NCI-H1930 (cell line): Measurements from ENCODE around the gene CA14.
"Not testable (repeated sequence)": the region's sequence is repeated elsewhere in the genome, so short reads cannot be mapped to it uniquely, and the experiment has no call there.

Experiments
- DNase-seq, 2 experiments: peaks; one replicate each; lab custom pipeline; 2025; lab: John Stamatoyannopoulos, UW

CA14 gene

GRCh38 chr1:150280138-150280707, 22.6 kb downstream of the CA14 start:
- no peak for DNase-seq

- DNase-seq, result peak; percentile 29 to 56
These were observed 23.7 kb downstream of the CA14 start for GRCh38 chr1:150281221-150281757.

GRCh38 chr1:150281758-150282557, 24.4 kb downstream of the CA14 start, which contains the start of gene CIART:
CIART (plus strand) TSS chr1:150282554; CDS start chr1:150283268, 714 bp downstream.
- peak; percentile 96 to 98 for DNase-seq

- no peak for DNase-seq
These were observed 25.0 kb downstream of the CA14 start for GRCh38 chr1:150282558-150282958.

DNA sequence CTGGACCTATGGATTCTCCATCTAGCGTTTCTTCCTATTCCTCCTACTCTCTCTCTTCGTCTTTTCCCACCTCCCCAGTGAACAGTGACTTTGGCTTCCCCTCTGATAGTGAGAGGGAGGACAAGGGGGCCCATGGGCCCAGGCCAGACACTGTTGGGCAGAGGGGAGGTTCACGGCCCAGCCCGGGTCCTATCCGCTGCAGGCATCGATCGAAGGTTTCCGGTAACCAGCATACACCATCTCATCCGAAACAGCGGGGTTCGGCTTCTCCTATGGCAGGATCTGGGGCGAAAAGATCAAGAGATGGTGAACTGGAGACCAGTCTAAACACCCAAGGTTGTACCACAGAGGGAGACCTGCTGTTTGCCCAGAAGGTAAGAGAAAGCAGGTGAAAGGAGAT, 25.7 kb downstream of the CA14 start:
- DNase-seq, result no peak

DNA sequence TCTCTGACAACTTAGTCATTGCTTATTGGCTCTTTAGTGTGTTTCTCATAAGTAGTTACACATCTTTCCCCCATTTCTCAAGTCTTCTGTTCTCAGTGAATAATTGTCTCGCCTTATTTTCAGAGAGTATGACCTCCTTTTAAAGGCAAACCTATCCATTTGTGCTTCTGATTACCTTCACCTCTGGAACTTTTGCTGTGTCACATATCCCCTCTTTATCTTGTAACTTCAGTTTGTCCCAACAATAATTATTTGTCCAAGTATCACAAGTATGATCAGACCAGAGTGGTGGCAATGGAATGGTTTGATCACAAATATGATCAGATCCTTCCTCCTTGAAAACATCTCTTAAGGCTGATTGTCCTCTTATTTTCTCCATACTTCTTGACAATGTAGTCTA, 30.8 kb downstream of the CA14 start:
- no peak for DNase-seq

GRCh38 chr1:150288822-150289221, 31.2 kb downstream of the CA14 start:
- DNase-seq, result no peak

DNA sequence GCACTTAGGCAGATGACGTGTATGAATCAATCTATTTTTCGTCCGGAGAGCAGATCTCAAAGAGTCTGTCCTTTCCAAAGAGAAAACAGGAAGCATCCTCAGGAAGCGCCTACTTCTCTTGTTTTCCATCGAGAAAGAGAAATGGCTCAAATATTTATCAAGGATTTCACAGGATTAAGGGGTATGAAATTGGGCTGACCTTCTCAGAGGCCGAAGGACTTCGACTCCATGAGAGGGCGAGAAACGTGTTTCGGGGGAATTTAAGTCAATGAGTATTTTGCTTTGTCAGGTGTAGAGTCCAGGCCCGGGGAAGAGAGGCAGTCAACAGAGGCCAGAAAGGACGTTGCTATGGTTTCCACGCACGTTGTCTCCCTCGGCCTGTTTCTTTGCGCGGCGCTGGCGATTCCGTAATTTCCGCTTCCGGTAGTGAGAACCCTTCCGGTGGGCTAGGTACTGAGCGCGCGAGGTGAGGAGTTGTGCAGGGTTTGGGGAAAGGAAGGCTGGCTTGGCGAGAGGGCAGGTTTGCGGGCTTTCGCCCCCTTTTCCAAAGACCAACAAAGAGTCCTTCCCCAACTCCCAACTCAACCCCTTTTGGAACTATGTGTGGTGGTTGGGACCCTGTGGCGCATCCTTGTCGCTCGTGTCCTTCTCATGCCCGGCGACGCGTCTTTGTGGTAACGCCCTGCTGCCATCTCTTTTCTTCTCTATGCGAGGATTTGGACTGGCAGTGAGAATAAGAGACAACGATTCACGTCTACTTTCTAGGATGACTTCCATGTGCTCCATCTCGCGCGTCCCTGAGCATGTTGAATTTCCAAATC, 36.1 kb downstream of the CA14 start, which contains the start of gene MRPS21:
TSS of gene MRPS21 (plus strand) at position 429 of the 821 bp plus-strand sequence. CDS start 506 bp downstream, outside the sequence.
- DNase-seq, result peak; percentile 88 to 90

DNA sequence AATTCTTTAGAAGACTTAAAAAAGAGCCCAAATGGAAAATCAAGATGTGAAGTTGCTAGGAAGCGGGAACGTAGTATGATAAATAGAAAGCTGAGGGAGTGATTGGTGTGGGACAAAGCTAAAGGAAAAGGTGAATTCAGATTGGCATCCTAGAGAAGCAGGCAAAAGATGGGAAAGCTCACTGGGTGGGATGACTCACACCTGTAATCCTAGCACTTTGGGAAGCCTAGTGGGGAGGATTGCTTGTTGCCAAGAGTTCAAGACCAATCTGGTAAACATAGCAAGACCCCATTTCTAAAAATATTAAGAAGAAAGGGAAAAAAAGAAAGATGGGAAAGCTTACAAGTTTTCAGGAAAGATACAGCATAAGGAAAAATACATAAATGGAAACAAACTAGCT, 37.9 kb downstream of the CA14 start:
- no peak for DNase-seq

DNA sequence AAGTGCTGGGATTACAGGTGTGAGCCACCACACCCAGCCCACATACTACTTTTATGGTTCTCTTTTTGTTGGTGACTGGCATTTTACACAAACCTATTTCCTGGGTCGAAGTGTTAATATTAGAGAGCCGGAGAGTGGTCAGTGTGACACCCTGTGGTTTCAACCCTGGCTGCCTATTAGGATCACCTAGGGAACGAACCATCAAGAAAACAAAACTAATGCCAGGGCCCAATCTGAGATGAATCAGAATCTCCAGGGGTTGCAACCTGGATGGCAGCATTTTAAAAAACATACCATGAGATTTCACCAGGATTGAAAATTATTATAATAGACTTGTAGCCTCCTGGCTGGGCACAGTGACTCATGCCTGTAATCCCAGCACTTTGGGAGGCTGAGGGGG, 42.1 kb downstream of the CA14 start:
- DNase-seq, result no peak

GRCh38 chr1:150302338-150302737, 44.8 kb downstream of the CA14 start:
- DNase-seq, result no peak

DNA sequence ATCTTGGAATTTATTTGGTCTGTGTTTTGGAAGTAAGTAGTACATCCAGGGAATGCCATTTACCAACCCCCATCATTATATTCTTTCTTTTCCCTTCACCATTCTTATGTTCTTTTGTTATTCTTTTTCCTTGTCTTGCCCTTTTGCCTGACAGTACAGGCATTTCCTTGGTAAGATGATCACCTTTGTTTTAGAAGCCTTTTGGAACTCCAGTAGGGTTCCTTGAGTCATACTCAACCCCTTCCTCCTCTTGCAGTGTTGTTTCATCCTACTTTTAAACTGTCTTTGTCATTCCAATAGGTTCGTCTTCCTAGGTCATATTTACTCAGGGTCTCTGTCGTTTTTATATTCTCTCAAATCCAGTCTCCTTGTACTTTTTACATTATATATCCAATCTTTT, 45.3 kb downstream of the CA14 start:
- DNase-seq, result no peak

GRCh38 chr1:150308585-150308984, 51.0 kb downstream of the CA14 start:
- DNase-seq, result not testable (repeated sequence)

DNA sequence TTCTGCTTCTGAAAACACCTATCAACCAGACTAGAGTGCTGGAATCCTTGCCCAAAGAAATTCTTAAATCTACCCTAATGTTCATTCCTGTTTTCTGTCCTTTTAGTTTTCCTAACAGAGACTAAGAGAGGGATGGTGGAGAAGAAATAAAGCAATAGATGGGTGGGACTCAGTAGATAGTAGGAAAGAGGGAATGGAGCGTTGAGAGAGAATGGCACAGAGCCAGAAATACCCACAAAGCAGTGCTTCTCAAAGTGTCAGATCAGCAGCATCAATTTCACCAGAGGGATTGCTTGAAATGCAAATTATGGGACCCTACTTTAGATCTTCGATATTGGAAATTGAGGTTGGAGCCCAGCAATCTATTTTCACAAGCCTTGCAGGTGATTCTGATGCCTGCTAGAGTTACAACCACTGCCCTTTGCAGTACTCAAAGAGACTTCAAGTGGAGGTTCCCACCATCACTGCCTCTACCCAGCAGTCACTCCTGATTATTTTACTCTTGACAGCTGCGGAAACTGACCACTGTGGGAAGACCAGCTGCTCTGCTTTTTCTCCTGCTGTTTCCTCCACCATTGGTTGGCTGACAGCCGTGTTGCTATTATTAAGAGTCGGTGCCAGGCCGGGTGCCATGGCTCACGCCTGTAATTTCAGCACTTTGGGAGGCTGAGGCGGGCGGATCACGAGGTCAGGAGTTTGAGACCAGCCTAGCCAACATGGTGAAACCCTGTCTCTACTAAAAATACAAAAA, 52.4 kb downstream of the CA14 start:
- no peak for DNase-seq

DNA sequence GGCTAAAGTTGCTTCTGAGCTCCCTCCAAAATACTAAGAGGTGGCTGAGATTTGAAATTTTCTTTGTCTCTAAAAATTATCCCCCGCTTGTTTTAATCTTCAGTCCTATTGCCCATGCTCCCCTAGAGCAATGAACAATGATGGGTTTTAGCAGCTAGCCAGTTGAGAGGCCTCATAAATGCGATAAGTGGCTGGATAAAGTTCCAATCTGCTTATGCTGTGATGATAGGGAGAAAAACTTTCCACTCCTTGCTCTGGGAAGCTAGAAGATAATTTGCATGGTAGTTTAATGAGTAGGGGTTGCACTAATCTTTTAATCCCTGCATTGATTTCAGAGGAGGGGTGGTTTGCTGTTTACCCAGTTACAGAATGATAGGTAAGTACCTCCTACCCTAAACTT, 54.2 kb downstream of the CA14 start:
- no peak for DNase-seq
